CD4-positive, alpha-beta T cell (primary cell): Measurements from ENCODE around the gene CEP112. TPM values are rescaled to one million over a fixed set of nuclear protein-coding genes. Genes with fewer than 3 reads are reported as not detected.

Experiments
- ATAC-seq: fragments of 200-7000 bp; cut with Tn5 transposase; one replicate; pipeline ENCODE4 v1.10.0; 2022; ENCODE audit warnings: mild to moderate bottlenecking; ENCODE audit not compliant: poor library complexity
- CTCF ChIA-PET: fragments of 350-600 bp; sonication (Branson Sonifier 250); formaldehyde crosslinking; loops from one replicate; lab custom pipeline; 2021; ENCODE audit warnings: antibody characterized with exemption, inconsistent platforms; lab: Charles Lee
- POLR2A ChIA-PET: fragments of 350-600 bp; sonication (Branson Sonifier 250); formaldehyde crosslinking; loops from one replicate; lab custom pipeline; 2021; ENCODE audit warnings: antibody characterized with exemption, inconsistent platforms; lab: Charles Lee
- DNase-seq, 14 experiments: peaks; one replicate each; pipeline ENCODE4 v3.0.0-alpha.2; 2013 to 2020; ENCODE audit warnings: mixed read lengths in 2 of 14
- H3K27ac ChIP-seq, 2 donors: one replicate each; pipeline versions ENCODE4 v1.5.1 to v1.7.0; 2013; ENCODE audit warnings: low read length in 2 of 2, low read depth in 1 of 2, mild to moderate bottlenecking in 1 of 2
- H3K27me3 ChIP-seq, 2 experiments: 1 replicate in 1 of 2; 2 replicates in 1 of 2; pipeline versions ENCODE4 v1.6.1 to v1.7.0; 2013; ENCODE audit warnings: low read length in 2 of 2, control low read depth in 1 of 2, mild to moderate bottlenecking in 1 of 2, moderate library complexity in 1 of 2; ENCODE audit not compliant: insufficient read depth in 2 of 2, control insufficient read depth in 1 of 2
- H3K36me3 ChIP-seq: one replicate; pipeline ENCODE4 v1.6.1; 2013; ENCODE audit warnings: low read length, control low read depth; ENCODE audit not compliant: insufficient read depth
- H3K4me1 ChIP-seq: one replicate; pipeline ENCODE4 v1.6.1; 2013; ENCODE audit warnings: low read length, control low read depth; ENCODE audit not compliant: insufficient read depth
- H3K4me3 ChIP-seq: one replicate; pipeline ENCODE4 v1.5.1; 2013; ENCODE audit warnings: mild to moderate bottlenecking, low read length, moderate library complexity
- H3K9me3 ChIP-seq, 2 experiments: 1 replicate in 1 of 2; 2 replicates in 1 of 2; pipeline versions ENCODE4 v1.6.1 to v1.7.0; 2013; ENCODE audit warnings: low read length in 2 of 2, mild to moderate bottlenecking in 2 of 2, control low read depth in 1 of 2, moderate library complexity in 1 of 2; ENCODE audit not compliant: control insufficient read depth in 1 of 2, insufficient read depth in 1 of 2
- H3K27ac Mint-ChIP-seq: one replicate; pipeline ENCODE4 v1.8.0; 2020; ENCODE audit warnings: mixed read lengths
- H3K27me3 Mint-ChIP-seq: one replicate; pipeline ENCODE4 v1.8.0; 2021; ENCODE audit warnings: mixed read lengths
- H3K36me3 Mint-ChIP-seq: one replicate; pipeline ENCODE4 v1.8.0; 2021; ENCODE audit warnings: low read depth, mixed read lengths
- H3K4me1 Mint-ChIP-seq: one replicate; pipeline ENCODE4 v1.8.0; 2021; ENCODE audit warnings: low read depth, mixed read lengths
- H3K4me3 Mint-ChIP-seq: one replicate; pipeline ENCODE4 v1.8.0; 2020; ENCODE audit warnings: mild to moderate bottlenecking, mixed read lengths
- H3K9me3 Mint-ChIP-seq: one replicate; pipeline ENCODE4 v1.8.0; 2020; ENCODE audit warnings: mixed read lengths
- intact Hi-C, 2 experiments: fragments of 100-400 bp; cut with DNase I in 1 of 2; cut with micrococcal nuclease in 1 of 2; formaldehyde crosslinking; loops; one replicate each; pipeline versions ENCODE4 v1.15.1 to v1.9.0; 2023 to 2025; cut with DNase I, micrococcal nuclease
- total RNA-seq, 174 experiments: library from RNA in 2 of 174; stranded (reverse) in 2 of 174; gene quantifications; one replicate each; pipeline ENCODE4 v1.2.3 and lab custom pipeline; 2021 to 2026
- TF ChIP-seq, protein P1 (sequence below): fragments of 200-600 bp; IDR thresholded peaks from one replicate; pipeline ENCODE4 v1.8.0; 2022; ENCODE audit warnings: antibody characterized with exemption, mild to moderate bottlenecking

The CEP112 gene
- total RNA-seq, 2 experiments from 2014 or later: 1.6 to 2.2 TPM

DNA sequence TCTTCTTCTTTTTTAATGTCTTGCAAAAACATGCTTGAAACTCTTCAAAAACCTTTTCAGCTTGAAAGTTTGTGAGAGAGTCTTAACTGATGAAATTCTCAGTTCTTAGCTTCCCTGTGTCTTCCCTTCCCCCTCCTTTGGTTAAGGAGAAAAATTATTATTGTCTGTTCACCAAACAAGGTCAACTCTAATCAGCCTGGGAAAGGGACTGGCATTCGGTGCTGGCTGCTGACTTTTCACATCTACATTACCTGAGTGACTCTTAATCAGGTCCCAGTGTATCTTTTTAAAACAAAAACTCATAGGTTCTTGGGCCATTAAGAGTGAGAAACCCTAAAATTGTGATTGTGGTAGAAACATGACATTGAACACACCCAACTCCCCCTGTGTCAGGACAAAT is 591.4 kb downstream of the CEP112 start:
- no peaks in the 10 kb centered on the region for H3K36me3 Mint-ChIP-seq
- peaks cover 7% of the 10 kb centered on the region for H3K4me1 Mint-ChIP-seq
- Histone ChIP-seq H3K36me3 (no peaks in the 10 kb centered on the region), H3K27ac (no peak overlapping the region), H3K9me3 (no peaks in the 10 kb centered on the region), H3K27me3 (no peaks in the 10 kb centered on the region), H3K4me1 (no peaks in the 10 kb centered on the region), H3K4me3 (no peak overlapping the region)
- TF ChIP-seq, protein P1, sequence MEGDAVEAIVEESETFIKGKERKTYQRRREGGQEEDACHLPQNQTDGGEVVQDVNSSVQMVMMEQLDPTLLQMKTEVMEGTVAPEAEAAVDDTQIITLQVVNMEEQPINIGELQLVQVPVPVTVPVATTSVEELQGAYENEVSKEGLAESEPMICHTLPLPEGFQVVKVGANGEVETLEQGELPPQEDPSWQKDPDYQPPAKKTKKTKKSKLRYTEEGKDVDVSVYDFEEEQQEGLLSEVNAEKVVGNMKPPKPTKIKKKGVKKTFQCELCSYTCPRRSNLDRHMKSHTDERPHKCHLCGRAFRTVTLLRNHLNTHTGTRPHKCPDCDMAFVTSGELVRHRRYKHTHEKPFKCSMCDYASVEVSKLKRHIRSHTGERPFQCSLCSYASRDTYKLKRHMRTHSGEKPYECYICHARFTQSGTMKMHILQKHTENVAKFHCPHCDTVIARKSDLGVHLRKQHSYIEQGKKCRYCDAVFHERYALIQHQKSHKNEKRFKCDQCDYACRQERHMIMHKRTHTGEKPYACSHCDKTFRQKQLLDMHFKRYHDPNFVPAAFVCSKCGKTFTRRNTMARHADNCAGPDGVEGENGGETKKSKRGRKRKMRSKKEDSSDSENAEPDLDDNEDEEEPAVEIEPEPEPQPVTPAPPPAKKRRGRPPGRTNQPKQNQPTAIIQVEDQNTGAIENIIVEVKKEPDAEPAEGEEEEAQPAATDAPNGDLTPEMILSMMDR: no peak
- no peak for DNase-seq
- no peak overlapping the region for H3K27ac Mint-ChIP-seq
- POLR2A ChIA-PET: no interaction called here
- H3K4me3 Mint-ChIP-seq: no peak overlapping the region
- CTCF ChIA-PET: no interaction called here
- H3K9me3 Mint-ChIP-seq: no peaks in the 10 kb centered on the region
- no peaks in the 10 kb centered on the region for H3K27me3 Mint-ChIP-seq
- ATAC-seq: no peak
- intact Hi-C loops: no loop called here

GRCh38 chr17:65599650-65600049 is 592.3 kb downstream of the CEP112 start:
- Mint-ChIP-seq H3K9me3 (no peaks in the 10 kb centered on the region), H3K27me3 (no peaks in the 10 kb centered on the region), H3K4me3 (no peak overlapping the region), H3K4me1 (peaks cover 16% of the 10 kb centered on the region), H3K27ac (no peak overlapping the region), H3K36me3 (no peaks in the 10 kb centered on the region)
- TF ChIP-seq, protein P1: no peak
- Histone ChIP-seq H3K9me3 (no peaks in the 10 kb centered on the region), H3K4me1 (peaks cover 5% of the 10 kb centered on the region), H3K27me3 (no peaks in the 10 kb centered on the region), H3K4me3 (no peak overlapping the region), H3K36me3 (no peaks in the 10 kb centered on the region), H3K27ac (no peak overlapping the region)
- CTCF ChIA-PET: no interaction called here
- DNase-seq (no peak), ATAC-seq (no peak)
- POLR2A ChIA-PET: no interaction called here
- intact Hi-C loops: no loop called here

GRCh38 chr17:65598746-65599145 is 593.2 kb downstream of the CEP112 start:
- Mint-ChIP-seq H3K27ac (no peak overlapping the region), H3K4me3 (no peak overlapping the region), H3K9me3 (no peaks in the 10 kb centered on the region), H3K4me1 (peaks cover 25% of the 10 kb centered on the region), H3K27me3 (no peaks in the 10 kb centered on the region), H3K36me3 (no peaks in the 10 kb centered on the region)
- H3K9me3 ChIP-seq: no peaks in the 10 kb centered on the region
- peaks cover 7% of the 10 kb centered on the region for H3K4me1 ChIP-seq
- no peaks in the 10 kb centered on the region for H3K36me3 ChIP-seq
- no peaks in the 10 kb centered on the region for H3K27me3 ChIP-seq
- ATAC-seq (no peak), DNase-seq (no peak)
- no peak overlapping the region for H3K27ac ChIP-seq
- no peak overlapping the region for H3K4me3 ChIP-seq
- CTCF ChIA-PET: no interaction called here
- intact Hi-C loops: no loop called here
- POLR2A ChIA-PET: no interaction called here
- TF ChIP-seq, protein P1: no peak
